Measurements from ENCODE around the gene KCNH1.

DNA sequence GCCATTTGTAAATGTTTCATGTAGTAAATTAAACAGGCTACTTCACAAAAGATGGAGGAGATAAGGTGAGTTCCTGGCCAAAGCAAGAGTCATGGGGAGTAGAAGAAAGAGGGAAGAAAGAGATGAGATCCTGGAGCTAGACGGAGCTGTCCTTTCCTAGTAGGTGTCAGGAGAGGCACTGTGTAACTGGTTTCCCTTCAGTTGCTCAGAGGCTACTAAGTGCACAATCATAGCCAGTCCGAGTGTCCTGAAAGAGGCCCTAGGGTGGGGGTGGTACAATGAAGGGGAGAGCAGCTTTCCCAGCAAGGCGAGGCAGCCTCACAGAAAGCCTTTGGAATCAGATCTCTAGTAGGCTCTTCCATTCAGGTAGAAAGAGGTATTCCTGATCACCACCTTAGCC is 390.9 kb downstream of the KCNH1 start:
- TF ChIP-seq RAD21 (IDR thresholded peaks at IDR 0.05; ENCODE audit: low read length) = no peak
- TF ChIP-seq, protein P1, sequence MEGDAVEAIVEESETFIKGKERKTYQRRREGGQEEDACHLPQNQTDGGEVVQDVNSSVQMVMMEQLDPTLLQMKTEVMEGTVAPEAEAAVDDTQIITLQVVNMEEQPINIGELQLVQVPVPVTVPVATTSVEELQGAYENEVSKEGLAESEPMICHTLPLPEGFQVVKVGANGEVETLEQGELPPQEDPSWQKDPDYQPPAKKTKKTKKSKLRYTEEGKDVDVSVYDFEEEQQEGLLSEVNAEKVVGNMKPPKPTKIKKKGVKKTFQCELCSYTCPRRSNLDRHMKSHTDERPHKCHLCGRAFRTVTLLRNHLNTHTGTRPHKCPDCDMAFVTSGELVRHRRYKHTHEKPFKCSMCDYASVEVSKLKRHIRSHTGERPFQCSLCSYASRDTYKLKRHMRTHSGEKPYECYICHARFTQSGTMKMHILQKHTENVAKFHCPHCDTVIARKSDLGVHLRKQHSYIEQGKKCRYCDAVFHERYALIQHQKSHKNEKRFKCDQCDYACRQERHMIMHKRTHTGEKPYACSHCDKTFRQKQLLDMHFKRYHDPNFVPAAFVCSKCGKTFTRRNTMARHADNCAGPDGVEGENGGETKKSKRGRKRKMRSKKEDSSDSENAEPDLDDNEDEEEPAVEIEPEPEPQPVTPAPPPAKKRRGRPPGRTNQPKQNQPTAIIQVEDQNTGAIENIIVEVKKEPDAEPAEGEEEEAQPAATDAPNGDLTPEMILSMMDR (conservative IDR thresholded peaks at IDR 0.05; ENCODE audit: low read depth, low read length) = no peak
